Spleen (tissue), 7 donors: ENCODE data around the gene HPSE2.

Source experiments
- CTCF ChIP-seq, 11 experiments: fragments of 200-600 bp in 7 of 11; fragments of 450-650 bp in 4 of 11; sonication (generic) in 4 of 11; IDR thresholded peaks in 8 of 11; conservative IDR thresholded peaks in 3 of 11; 1 replicate in 7 of 11; 2 replicates in 4 of 11; pipeline versions ENCODE4 v1.4.0 to v1.8.0; 2016 to 2021; ENCODE audit warnings: antibody characterized with exemption in 11 of 11, inconsistent platforms in 4 of 11, mild to moderate bottlenecking in 1 of 11
- POLR2A ChIP-seq, 3 donors: fragments of 450-650 bp; IDR thresholded peaks; one replicate each; pipeline ENCODE4 v1.5.1; 2017; ENCODE audit warnings: antibody characterized with exemption in 3 of 3, mild to moderate bottlenecking in 1 of 3
- POLR2AphosphoS5 ChIP-seq, 3 donors: sonication (generic); formaldehyde crosslinking; IDR thresholded peaks; one replicate each; pipeline ENCODE4 v1.5.1; 2017; ENCODE audit warnings: antibody characterized with exemption in 3 of 3
- donor health status: DM: no; HTN: no; CAD: no; lungs with moderate emphysema.
- donor health status: DM: no; HTN: no; CAD: no.
- donor health status: DM: no; HTN: no; CAD: no.

- no peak for TF ChIP-seq CTCF (IDR thresholded peaks at IDR 0.05 in 8 of 11, conservative IDR thresholded peaks at IDR 0.05 in 3 of 11)
- TF ChIP-seq POLR2A (IDR thresholded peaks at IDR 0.05), result no peak
- no peak for TF ChIP-seq POLR2AphosphoS5 (IDR thresholded peaks at IDR 0.05)
These were observed 562.4 kb downstream of the HPSE2 start for GRCh38 chr10:98673171-98673782.
